Fibroblast of lung (primary cell): ENCODE results near the gene ZNF341. TPM values are rescaled to one million over a fixed set of nuclear protein-coding genes. Genes with fewer than 3 reads are reported as not detected.
A peak's percentile ranks its signal among the peaks of the same experiment; 100 is the strongest.

Source experiments
- DNase-seq, 2 donors: peaks; one replicate each; pipeline versions ENCODE4 v3.0.0 to v3.0.0-alpha.2; 2010; ENCODE audit warnings: low read depth in 2 of 2
- H2AFZ ChIP-seq: 2 replicates; pipeline ENCODE4 v1.5.1; 2012; ENCODE audit warnings: low read length, control low read depth, inconsistent platforms
- H3K27ac ChIP-seq: 2 replicates; pipeline ENCODE4 v1.5.1; 2011; ENCODE audit warnings: low read length, control low read depth; ENCODE audit not compliant: insufficient read depth
- H3K27me3 ChIP-seq: 2 replicates; pipeline ENCODE4 v1.5.1; 2011; ENCODE audit warnings: mild to moderate bottlenecking, low read length; ENCODE audit not compliant: control insufficient read depth, insufficient read depth
- H3K36me3 ChIP-seq: 2 replicates; pipeline ENCODE4 v1.5.1; 2011; ENCODE audit warnings: low read length; ENCODE audit not compliant: control insufficient read depth, insufficient read depth
- H3K4me1 ChIP-seq: 2 replicates; pipeline ENCODE4 v1.5.1; 2011; ENCODE audit warnings: low read length; ENCODE audit not compliant: control insufficient read depth, insufficient read depth; ENCODE audit errors: extremely low read depth
- H3K4me2 ChIP-seq: 2 replicates; pipeline ENCODE4 v1.5.1; 2011; ENCODE audit warnings: low read length, control low read depth; ENCODE audit not compliant: insufficient read depth; ENCODE audit errors: extremely low read depth
- H3K4me3 ChIP-seq, 4 experiments: fragments of 200-600 bp in 1 of 4; sonication (generic) in 1 of 4; replicated peaks in 1 of 4; 2 replicates each; pipeline ENCODE4 v1.5.1; 2011 to 2016; ENCODE audit warnings: low read length in 4 of 4, low read depth in 3 of 4, mild to moderate bottlenecking in 3 of 4, control low read depth in 2 of 4, inconsistent platforms in 1 of 4, mixed read lengths in 1 of 4; ENCODE audit not compliant: insufficient read depth in 1 of 4; ENCODE audit errors: control extremely low read depth in 1 of 4
- H3K79me2 ChIP-seq: 2 replicates; pipeline ENCODE4 v1.5.1; 2012; ENCODE audit warnings: mild to moderate bottlenecking, low read length, inconsistent platforms; ENCODE audit not compliant: control insufficient read depth, insufficient read depth
- H3K9ac ChIP-seq: 2 replicates; pipeline ENCODE4 v1.5.1; 2011; ENCODE audit warnings: mild to moderate bottlenecking, low read length, control low read depth; ENCODE audit not compliant: insufficient read depth
- H3K9me3 ChIP-seq: 2 replicates; pipeline ENCODE4 v1.5.1; 2012; ENCODE audit warnings: low read depth, low read length; ENCODE audit not compliant: control insufficient read depth, insufficient read depth
- H4K20me1 ChIP-seq: 2 replicates; pipeline ENCODE4 v1.5.1; 2011; ENCODE audit warnings: low read length; ENCODE audit not compliant: control insufficient read depth, insufficient read depth; ENCODE audit errors: extremely low read depth
- EZH2 ChIP-seq: IDR thresholded peaks from 2 replicates; pipeline ENCODE4 v1.5.1; 2012; ENCODE audit warnings: low read length, control low read depth, mild to moderate bottlenecking; ENCODE audit errors: missing control alignments
- polyA plus RNA-seq, 2 donors: library from polyadenylated mRNA; depleted of rRNA in 1 of 2; stranded (reverse) in 1 of 2; unstranded in 1 of 2; fragments of >200 nt; gene quantifications; 2 replicates each; pipeline ENCODE4 v1.2.1, GENCODE V29; 2011 to 2012; ENCODE audit warnings: missing spikeins in 1 of 2
- total RNA-seq: library from RNA; depleted of rRNA; stranded (reverse); fragments of >200 nt; gene quantifications from 2 replicates; pipeline ENCODE4 v1.2.1, GENCODE V29; 2014
- TF ChIP-seq, protein P1 (sequence below), 2 donors: IDR thresholded peaks in 1 of 2; conservative IDR thresholded peaks in 1 of 2; 1 replicate in 1 of 2; 2 replicates in 1 of 2; pipeline ENCODE4 v1.5.1; 2011 to 2012; ENCODE audit warnings: low read length in 2 of 2, control low read depth in 1 of 2, inconsistent platforms in 1 of 2, low read depth in 1 of 2, mild to moderate bottlenecking in 1 of 2

The ZNF341 gene
- total and polyA plus RNA-seq, 2 donors (not counting 1 experiment from before 2014, with no cell fraction given) = 0.99 to 1.1 TPM

DNA sequence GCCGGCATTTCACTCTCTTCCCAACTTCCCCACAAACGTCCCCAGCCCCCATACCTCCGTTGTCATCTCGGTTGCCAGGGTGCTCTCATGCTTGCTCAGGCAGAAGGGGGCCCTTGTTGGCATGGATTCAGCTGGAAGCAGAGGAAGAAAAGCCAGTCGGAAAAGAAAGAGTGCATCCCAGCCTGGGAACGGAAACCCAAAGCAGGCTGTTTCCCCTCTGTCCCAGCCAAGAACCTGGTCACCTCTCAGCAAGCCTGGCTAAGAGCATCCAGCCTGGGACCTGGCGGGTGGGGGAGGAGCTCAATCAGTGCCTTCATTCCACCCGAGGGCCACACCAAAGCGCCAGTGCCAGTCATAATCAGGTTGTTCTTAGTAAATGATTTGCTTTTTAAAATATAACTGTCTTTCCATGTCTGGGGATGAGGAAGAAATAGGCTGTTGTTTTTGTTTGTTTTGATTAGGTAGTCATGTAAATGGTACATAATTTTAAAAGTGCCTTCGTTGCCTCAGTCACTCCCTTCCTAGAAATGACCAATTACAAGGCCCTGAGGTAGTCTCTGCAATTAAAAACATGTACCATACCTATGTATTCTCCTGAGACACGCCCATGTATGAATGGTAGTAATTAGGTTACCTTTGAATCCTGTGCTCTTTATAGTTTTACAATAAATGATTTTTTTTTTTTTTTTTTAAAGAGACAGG lies 100.5 kb downstream of the ZNF341 start:
- H3K9ac ChIP-seq = no peak overlapping the region
- no peak overlapping the region for H3K27ac ChIP-seq
- H3K4me2 ChIP-seq = no peak overlapping the region
- H3K79me2 ChIP-seq = peaks cover 30% of the 10 kb centered on the region
- H3K4me3 ChIP-seq = no peak overlapping the region
- H4K20me1 ChIP-seq = peaks cover 2% of the 10 kb centered on the region
- H3K27me3 ChIP-seq = no peaks in the 10 kb centered on the region
- no peaks in the 10 kb centered on the region for H3K9me3 ChIP-seq
- TF ChIP-seq, protein P1, sequence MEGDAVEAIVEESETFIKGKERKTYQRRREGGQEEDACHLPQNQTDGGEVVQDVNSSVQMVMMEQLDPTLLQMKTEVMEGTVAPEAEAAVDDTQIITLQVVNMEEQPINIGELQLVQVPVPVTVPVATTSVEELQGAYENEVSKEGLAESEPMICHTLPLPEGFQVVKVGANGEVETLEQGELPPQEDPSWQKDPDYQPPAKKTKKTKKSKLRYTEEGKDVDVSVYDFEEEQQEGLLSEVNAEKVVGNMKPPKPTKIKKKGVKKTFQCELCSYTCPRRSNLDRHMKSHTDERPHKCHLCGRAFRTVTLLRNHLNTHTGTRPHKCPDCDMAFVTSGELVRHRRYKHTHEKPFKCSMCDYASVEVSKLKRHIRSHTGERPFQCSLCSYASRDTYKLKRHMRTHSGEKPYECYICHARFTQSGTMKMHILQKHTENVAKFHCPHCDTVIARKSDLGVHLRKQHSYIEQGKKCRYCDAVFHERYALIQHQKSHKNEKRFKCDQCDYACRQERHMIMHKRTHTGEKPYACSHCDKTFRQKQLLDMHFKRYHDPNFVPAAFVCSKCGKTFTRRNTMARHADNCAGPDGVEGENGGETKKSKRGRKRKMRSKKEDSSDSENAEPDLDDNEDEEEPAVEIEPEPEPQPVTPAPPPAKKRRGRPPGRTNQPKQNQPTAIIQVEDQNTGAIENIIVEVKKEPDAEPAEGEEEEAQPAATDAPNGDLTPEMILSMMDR (conservative IDR thresholded peaks at IDR 0.05 in 1 of 2, IDR thresholded peaks at IDR 0.05 in 1 of 2; ENCODE audit: low read depth in 1 of 2, low read length in 2 of 2) = no peak
- no peak for TF ChIP-seq EZH2
- H2AFZ ChIP-seq = no peak overlapping the region
- H3K4me1 ChIP-seq = peaks cover 5% of the 10 kb centered on the region
- H3K36me3 ChIP-seq = peaks cover 4% of the 10 kb centered on the region
- peak in 1 of 2 donors; percentile 60 for DNase-seq

DNA sequence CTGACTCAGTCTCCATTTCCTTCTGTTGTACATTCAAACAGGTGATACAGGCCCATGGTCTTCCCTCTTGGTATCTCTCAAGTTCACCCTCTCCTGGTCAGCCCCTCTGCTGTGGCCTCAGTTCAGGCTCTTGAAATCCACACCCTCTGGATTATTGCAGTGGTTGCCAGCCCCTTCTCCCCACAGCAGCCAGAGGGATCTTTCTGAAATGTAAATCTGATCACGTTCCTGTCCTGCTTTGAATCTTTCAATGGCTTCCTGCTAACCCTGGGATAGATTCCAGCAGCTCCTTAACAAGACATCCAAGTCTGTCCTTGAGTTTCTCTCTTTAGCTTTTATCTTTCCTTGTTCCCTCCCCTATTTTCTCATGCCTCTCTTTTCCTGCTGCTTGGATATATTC lies 101.5 kb downstream of the ZNF341 start:
- peaks cover 5% of the 10 kb centered on the region for H3K4me1 ChIP-seq
- H3K9me3 ChIP-seq = no peaks in the 10 kb centered on the region
- no peak for DNase-seq
- H3K27me3 ChIP-seq = no peaks in the 10 kb centered on the region
- H3K9ac ChIP-seq = no peak overlapping the region
- H3K36me3 ChIP-seq = peaks cover 4% of the 10 kb centered on the region
- H3K27ac ChIP-seq = no peak overlapping the region
- no peak overlapping the region for H2AFZ ChIP-seq
- no peak overlapping the region for H3K4me3 ChIP-seq
- H3K79me2 ChIP-seq = peaks cover 31% of the 10 kb centered on the region
- H4K20me1 ChIP-seq = peaks cover 2% of the 10 kb centered on the region
- TF ChIP-seq, protein P1 (conservative IDR thresholded peaks at IDR 0.05 in 1 of 2, IDR thresholded peaks at IDR 0.05 in 1 of 2; ENCODE audit: low read depth in 1 of 2, low read length in 2 of 2) = no peak
- no peak overlapping the region for H3K4me2 ChIP-seq

DNA sequence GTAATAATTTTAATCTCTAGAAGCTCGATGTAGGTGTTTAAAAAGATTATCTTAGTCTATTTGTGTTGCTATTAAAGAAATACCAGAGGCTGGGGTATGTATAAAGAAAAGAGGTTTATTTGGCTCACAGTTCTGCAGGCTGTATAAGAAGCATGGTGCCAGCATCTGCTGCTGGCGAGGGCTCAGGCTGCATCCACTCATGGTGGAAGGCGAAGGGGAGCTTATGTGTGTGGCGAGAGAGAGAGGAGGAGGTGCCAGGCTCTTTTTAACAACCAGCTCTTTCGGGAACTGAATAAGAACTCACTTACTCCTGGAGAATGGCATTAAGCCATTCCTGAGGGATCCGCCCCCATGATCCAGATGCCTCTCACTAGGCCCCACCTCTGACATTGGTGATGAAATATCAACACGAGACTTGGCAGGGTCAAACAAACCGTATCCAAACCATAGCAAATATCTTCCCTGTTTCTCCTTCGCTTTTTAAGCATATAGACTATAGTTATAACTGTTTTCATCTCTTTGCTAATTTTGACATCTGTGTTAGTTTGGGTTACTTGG lies 103.9 kb downstream of the ZNF341 start:
- Histone ChIP-seq H3K27ac (no peak overlapping the region), H3K79me2 (peaks cover 38% of the 10 kb centered on the region), H3K4me1 (peaks cover 3% of the 10 kb centered on the region), H2AFZ (no peak overlapping the region), H3K4me2 (no peak overlapping the region), H3K4me3 (no peak overlapping the region), H4K20me1 (no peaks in the 10 kb centered on the region), H3K27me3 (no peaks in the 10 kb centered on the region), H3K36me3 (peaks cover 4% of the 10 kb centered on the region), H3K9me3 (no peaks in the 10 kb centered on the region), H3K9ac (no peak overlapping the region)
- peak in 1 of 2 donors; percentile 62 for DNase-seq
- TF ChIP-seq EZH2 = no peak
- TF ChIP-seq, protein P1 (conservative IDR thresholded peaks at IDR 0.05 in 1 of 2, IDR thresholded peaks at IDR 0.05 in 1 of 2; ENCODE audit: low read depth in 1 of 2, low read length in 2 of 2) = no peak
